H1 (cell line): ENCODE results near the gene PCP4. TPM values are rescaled to one million over a fixed set of nuclear protein-coding genes. Genes with fewer than 3 reads are reported as not detected.

Source experiments
- CTCF ChIA-PET: fragments of 300-600 bp; sonication (Branson Sonifier 250); formaldehyde crosslinking; loops from one replicate; lab custom pipeline; 2021; ENCODE audit not compliant: partially characterized antibody; lab: Charles Lee
- POLR2A ChIA-PET: fragments of 300-600 bp; sonication (Branson Sonifier 250); formaldehyde crosslinking; loops from one replicate; lab custom pipeline; 2021; ENCODE audit warnings: inconsistent platforms; ENCODE audit not compliant: partially characterized antibody; lab: Charles Lee
- DNase-seq, 2 experiments: peaks; one replicate each; pipeline versions ENCODE4 v3.0.0 to v3.0.0-alpha.2; 2010 to 2022; ENCODE audit warnings: low spot score in 2 of 2, low read depth in 1 of 2, mixed read lengths in 1 of 2
- FAIRE-seq: peaks from 2 replicates; lab custom pipeline; 2011; peaks lifted over from hg19 to GRCh38; lab: Jason Lieb, UNC
- H2AFZ ChIP-seq: 2 replicates; pipeline ENCODE4 v1.8.1; 2012; ENCODE audit warnings: low read length, inconsistent platforms
- H2AK5ac ChIP-seq: 2 replicates; pipeline ENCODE4 v1.6.1; 2013; ENCODE audit warnings: low read depth, low read length
- H2BK120ac ChIP-seq: replicated peaks from 2 replicates; pipeline ENCODE3; 2013; ENCODE audit warnings: low read depth, low read length, inconsistent platforms
- H2BK12ac ChIP-seq: 2 replicates; pipeline ENCODE4 v1.6.1; 2013; ENCODE audit warnings: low read depth, low read length
- H2BK15ac ChIP-seq: 2 replicates; pipeline ENCODE4 v1.6.1; 2013; ENCODE audit warnings: low read length
- H2BK20ac ChIP-seq: 2 replicates; pipeline ENCODE4 v1.6.1; 2013; ENCODE audit warnings: low read length
- H2BK5ac ChIP-seq: 2 replicates; pipeline ENCODE4 v1.6.1; 2013; ENCODE audit warnings: low read depth, low read length
- H3K14ac ChIP-seq: 2 replicates; pipeline ENCODE4 v1.6.1; 2013; ENCODE audit warnings: inconsistent platforms; ENCODE audit not compliant: insufficient read length
- H3K18ac ChIP-seq: 2 replicates; pipeline ENCODE4 v1.6.1; 2013; ENCODE audit warnings: low read length; ENCODE audit errors: extremely low read depth
- H3K23ac ChIP-seq: 2 replicates; pipeline ENCODE4 v1.6.1; 2013; ENCODE audit warnings: inconsistent platforms; ENCODE audit not compliant: insufficient read length
- H3K23me2 ChIP-seq: 2 replicates; pipeline ENCODE4 v1.6.1; 2013; ENCODE audit warnings: low read depth, low read length
- H3K27ac ChIP-seq: 2 replicates; pipeline ENCODE4 v1.6.1; 2011; ENCODE audit warnings: low read depth, low read length, inconsistent platforms
- H3K27me3 ChIP-seq, 4 experiments: replicated peaks in 1 of 4; 1 replicate in 1 of 4; 2 replicates in 3 of 4; pipeline versions ENCODE4 v1.6.1 to v1.8.1; 2011 to 2013; ENCODE audit warnings: low read length in 3 of 4, mild to moderate bottlenecking in 3 of 4, inconsistent platforms in 2 of 4, mixed read lengths in 2 of 4, moderate library complexity in 1 of 4; ENCODE audit not compliant: control insufficient read depth in 3 of 4, insufficient read depth in 3 of 4; ENCODE audit errors: extremely low read depth in 1 of 4
- H3K36me3 ChIP-seq, 4 experiments: 2 replicates each; pipeline versions ENCODE4 v1.6.1 to v1.8.1; 2011 to 2013; ENCODE audit warnings: mild to moderate bottlenecking in 4 of 4, low read length in 3 of 4, moderate library complexity in 2 of 4, control low read depth in 1 of 4, inconsistent platforms in 1 of 4; ENCODE audit not compliant: insufficient read depth in 4 of 4, control insufficient read depth in 2 of 4
- H3K4ac ChIP-seq: replicated peaks from 2 replicates; pipeline ENCODE3; 2013; ENCODE audit warnings: low read length, low read depth, mixed read lengths, inconsistent platforms; ENCODE audit not compliant: insufficient read length
- H3K4me1 ChIP-seq, 4 experiments: replicated peaks in 1 of 4; 1 replicate in 1 of 4; 2 replicates in 3 of 4; pipeline versions ENCODE4 v1.6.1 to v1.8.1; 2011 to 2013; ENCODE audit warnings: low read length in 3 of 4, inconsistent platforms in 2 of 4, mixed read lengths in 1 of 4; ENCODE audit not compliant: insufficient read depth in 4 of 4, control insufficient read depth in 3 of 4
- H3K4me2 ChIP-seq, 2 experiments: 2 replicates each; pipeline versions ENCODE4 v1.6.1 to v1.8.1; 2011 to 2013; ENCODE audit warnings: low read depth in 2 of 2, low read length in 2 of 2, control low read depth in 1 of 2, inconsistent platforms in 1 of 2, mild to moderate bottlenecking in 1 of 2; ENCODE audit not compliant: insufficient read depth in 1 of 2
- H3K4me3 ChIP-seq, 4 experiments: fragments of 200-600, 300-600 bp in 1 of 4; sonication (generic), shearing (Covaris generic), sonication (Bioruptor Twin) in 1 of 4; 2 replicates each; pipeline versions ENCODE4 v1.5.1 to v1.8.1; 2011 to 2016; ENCODE audit warnings: low read length in 4 of 4, low read depth in 3 of 4, control low read depth in 2 of 4, inconsistent platforms in 2 of 4, mild to moderate bottlenecking in 2 of 4, mixed read lengths in 1 of 4, moderate library complexity in 1 of 4; ENCODE audit not compliant: insufficient read depth in 2 of 4; ENCODE audit errors: extremely low read depth in 1 of 4
- H3K56ac ChIP-seq: replicated peaks from 2 replicates; pipeline ENCODE3; 2013; ENCODE audit warnings: low read depth, mild to moderate bottlenecking, mixed read lengths, low read length, inconsistent platforms; ENCODE audit not compliant: insufficient read length
- H3K79me1 ChIP-seq: 2 replicates; pipeline ENCODE4 v1.6.1; 2013; ENCODE audit warnings: low read depth, low read length, control low read depth
- H3K79me2 ChIP-seq, 2 experiments: 2 replicates each; pipeline versions ENCODE4 v1.6.1 to v1.8.1; 2012 to 2013; ENCODE audit warnings: low read length in 2 of 2, mild to moderate bottlenecking in 2 of 2, inconsistent platforms in 1 of 2; ENCODE audit not compliant: insufficient read depth in 2 of 2, control insufficient read depth in 1 of 2
- H3K9ac ChIP-seq, 4 experiments: replicated peaks in 1 of 4; 1 replicate in 1 of 4; 2 replicates in 3 of 4; pipeline versions ENCODE4 v1.6.1 to v1.8.1; 2011 to 2013; ENCODE audit warnings: low read depth in 3 of 4, low read length in 3 of 4, control low read depth in 2 of 4, mild to moderate bottlenecking in 2 of 4, moderate library complexity in 2 of 4, inconsistent platforms in 1 of 4; ENCODE audit errors: extremely low read depth in 1 of 4
- H3K9me3 ChIP-seq, 2 experiments: 2 replicates each; pipeline versions ENCODE4 v1.6.1 to v1.8.1; 2012 to 2013; ENCODE audit warnings: mild to moderate bottlenecking in 2 of 2, moderate library complexity in 2 of 2, control low read depth in 1 of 2, inconsistent platforms in 1 of 2, low read depth in 1 of 2, low read length in 1 of 2, mixed read lengths in 1 of 2; ENCODE audit not compliant: insufficient read depth in 2 of 2
- H4K20me1 ChIP-seq, 2 experiments: replicated peaks in 1 of 2; 2 replicates each; pipeline versions ENCODE3 to v1.8.1; 2011 to 2013; ENCODE audit warnings: inconsistent platforms in 2 of 2, low read length in 2 of 2, mild to moderate bottlenecking in 1 of 2; ENCODE audit not compliant: insufficient read depth in 2 of 2, control insufficient read depth in 1 of 2
- H4K5ac ChIP-seq: 2 replicates; pipeline ENCODE4 v1.6.1; 2013; ENCODE audit warnings: low read length, low read depth, mixed read lengths, inconsistent platforms; ENCODE audit not compliant: insufficient read length
- H4K8ac ChIP-seq: 2 replicates; pipeline ENCODE4 v1.8.0; 2013; ENCODE audit warnings: mild to moderate bottlenecking, moderate library complexity, low read length, inconsistent platforms; ENCODE audit not compliant: insufficient read depth; ENCODE audit errors: extremely low read depth
- H4K91ac ChIP-seq: replicated peaks from 2 replicates; pipeline ENCODE3; 2013; ENCODE audit warnings: low read length, mixed read lengths, inconsistent platforms; ENCODE audit not compliant: insufficient read length
- WGBS, 2 experiments: shearing (Covaris generic) in 1 of 2; methylation state at CpG; one replicate each; pipeline versions ENCODE4 v1.1.6 to v1.1.7; 2013 to 2015; ENCODE audit warnings: low lambda C conversion rate in 2 of 2, mixed read lengths in 2 of 2, inconsistent platforms in 1 of 2, low coverage in 1 of 2, missing lambda C conversion rate in 1 of 2; ENCODE audit not compliant: insufficient replicate concordance in 2 of 2, insufficient coverage in 1 of 2, insufficient read length in 1 of 2; ENCODE audit errors: extremely low coverage in 1 of 2, missing lambda C conversion rate in 1 of 2; 5-methylcytosine and 5-hydroxymethylcytosine counted together
- polyA plus RNA-seq, 7 experiments: library from polyadenylated mRNA; depleted of rRNA in 3 of 7; stranded (reverse) in 5 of 7; unstranded in 2 of 7; fragments of >200 nt in 5 of 7; fragments of 200-250 nt in 2 of 7; gene quantifications; 1 replicate in 5 of 7; 2 replicates in 1 of 7; 4 replicates in 1 of 7; pipeline versions ENCODE4 v1.2.1 to v1.2.3, GENCODE V29; 2011 to 2013; ENCODE audit warnings: missing spikeins in 2 of 7, mixed read lengths in 2 of 7
- total RNA-seq: library from RNA; stranded (reverse); fragmentation: NEBNext Ultra II Directional; extraction: Animal tissue kit (Norgen Biotek cat#: 25700); gene quantifications from 2 replicates; pipeline ENCODE4 v1.2.1, GENCODE V29; 2021

PCP4 gene
- total and polyA plus RNA-seq, 2 of the 8 experiments (the other 6 are each of a cell fraction or from before 2014, with no cell fraction given), result 1.8 to 2.4 TPM

DNA sequence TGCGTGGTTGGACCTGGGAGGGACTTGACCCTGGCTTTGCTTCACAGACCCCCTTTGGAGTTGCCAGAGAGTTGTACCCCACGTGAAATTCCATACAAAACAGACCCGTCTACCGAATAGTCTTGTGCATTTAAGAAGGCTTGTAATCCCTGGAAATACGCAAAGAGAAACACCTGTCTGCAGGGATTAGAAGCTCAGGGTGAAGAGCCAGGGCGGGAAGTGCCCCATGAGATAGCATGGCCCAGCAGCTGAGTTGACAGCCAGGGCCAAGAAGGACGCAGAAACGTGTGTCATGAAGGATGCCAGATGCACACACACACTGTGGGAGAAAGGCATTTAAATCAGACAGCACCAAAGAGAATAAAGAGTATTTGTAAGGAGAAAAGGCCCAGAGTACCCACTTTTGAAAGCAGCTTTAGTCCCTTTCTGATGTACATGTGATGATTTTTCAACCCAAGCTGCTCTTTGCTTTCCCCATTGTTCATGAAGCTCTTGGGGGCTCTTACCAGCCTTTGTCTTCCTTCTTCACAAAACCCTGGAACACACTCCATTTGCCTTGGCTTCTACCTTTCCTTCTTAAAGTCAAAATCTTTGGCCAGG, 46.6 kb downstream of the PCP4 start:
- H2AK5ac ChIP-seq, result no peak overlapping the region
- no peaks in the 10 kb centered on the region for H3K4me1 ChIP-seq
- no peaks in the 10 kb centered on the region for H3K79me1 ChIP-seq
- no peak overlapping the region for H3K18ac ChIP-seq
- 89% methylated on average over 8 of the region's 8 CpGs; no CpG with 5 or more reads in 1 of the 2 experiments for WGBS, 2 experiments
- DNase-seq, result no peak
- H3K4ac ChIP-seq, result no peak overlapping the region
- no peaks in the 10 kb centered on the region for H3K36me3 ChIP-seq
- H2BK120ac ChIP-seq, result no peak overlapping the region
- H2BK5ac ChIP-seq, result no peak overlapping the region
- H3K23ac ChIP-seq, result no peak overlapping the region
- H3K23me2 ChIP-seq, result no peaks in the 10 kb centered on the region
- H3K56ac ChIP-seq, result no peak overlapping the region
- no peak overlapping the region for H4K91ac ChIP-seq
- H3K4me2 ChIP-seq, result no peak overlapping the region
- H4K5ac ChIP-seq, result no peak overlapping the region
- no peak overlapping the region for H3K14ac ChIP-seq
- no peak overlapping the region for H3K27ac ChIP-seq
- ChIA-PET CTCF (interaction anchor here (0.8 to 4.3 kb wide), 5 partner anchors 8 to 207 kb away, joined by 3 to 22 read pairs (median 3); partner anchors contain the start of gene PCP4), POLR2A (no interaction called here)
- H2BK20ac ChIP-seq, result no peak overlapping the region
- no peak overlapping the region for H2BK15ac ChIP-seq
- H2AFZ ChIP-seq, result no peak overlapping the region
- no peak overlapping the region for H2BK12ac ChIP-seq
- H4K8ac ChIP-seq, result no peak overlapping the region
- no peaks in the 10 kb centered on the region for H3K79me2 ChIP-seq
- no peaks in the 10 kb centered on the region for H4K20me1 ChIP-seq
- no peaks in the 10 kb centered on the region for H3K9me3 ChIP-seq
- H3K9ac ChIP-seq, result no peak overlapping the region
- no peaks in the 10 kb centered on the region for H3K27me3 ChIP-seq
- no peak for FAIRE-seq
- H3K4me3 ChIP-seq, result no peak overlapping the region
